H1 (cell line): Measurements from ENCODE around the gene TNP1.

Source experiments
- CBX8 ChIP-seq: fragments of 300-800, 300-1000 bp; sonication (generic); IDR thresholded peaks from 2 replicates; pipeline ENCODE4 v1.7.1; 2016; ENCODE audit warnings: low read depth, low read length, borderline replicate concordance
- EZH2 ChIP-seq: fragments of 200-600 bp; sonication (generic); IDR thresholded peaks from 2 replicates; pipeline ENCODE4 v1.7.1; 2012; ENCODE audit warnings: low read depth, mild to moderate bottlenecking, moderate library complexity, low read length, inconsistent platforms; ENCODE audit not compliant: severe bottlenecking
- GABPA ChIP-seq: IDR thresholded peaks from 2 replicates; pipeline ENCODE4 v1.6.1; 2011; ENCODE audit warnings: mild to moderate bottlenecking, low read length, moderate library complexity, borderline replicate concordance; ENCODE audit not compliant: insufficient read depth
- HDAC6 ChIP-seq: IDR thresholded peaks from one replicate; pipeline ENCODE4 v1.7.1; 2012; ENCODE audit warnings: low read depth, mild to moderate bottlenecking, inconsistent platforms, low read length, moderate library complexity
- MAFK ChIP-seq: IDR thresholded peaks from 2 replicates; pipeline ENCODE4 v1.6.1; 2012; ENCODE audit warnings: low read depth, mild to moderate bottlenecking, improper control_type of control experiment, low read length
- POLR2AphosphoS5 ChIP-seq: IDR thresholded peaks from 2 replicates; pipeline ENCODE4 v1.6.1; 2011; ENCODE audit warnings: low read depth, low read length
- RXRA ChIP-seq: IDR thresholded peaks from 2 replicates; pipeline ENCODE4 v1.6.1; 2011; ENCODE audit warnings: low read depth, mild to moderate bottlenecking, low read length, moderate library complexity; ENCODE audit not compliant: insufficient read depth
- TCF12 ChIP-seq: IDR thresholded peaks from 2 replicates; pipeline ENCODE4 v1.6.1; 2011; ENCODE audit warnings: low read depth, mild to moderate bottlenecking, low read length
- TEAD4 ChIP-seq: IDR thresholded peaks from 2 replicates; pipeline ENCODE4 v1.6.1; 2012; ENCODE audit warnings: low read depth, low read length, inconsistent platforms, mixed read lengths
- ZNF274 ChIP-seq: IDR thresholded peaks from 2 replicates; pipeline ENCODE4 v1.7.0; 2012; ENCODE audit warnings: low read length, borderline replicate concordance; ENCODE audit errors: extremely low read depth
- TF ChIP-seq, protein P1 (sequence below), 3 experiments: IDR thresholded peaks; 1 replicate in 2 of 3; 2 replicates in 1 of 3; pipeline versions ENCODE4 v1.5.1 to v1.6.1; 2011; ENCODE audit warnings: low read length in 3 of 3, mild to moderate bottlenecking in 3 of 3, inconsistent platforms in 2 of 3, low read depth in 1 of 3, moderate library complexity in 1 of 3; ENCODE audit not compliant: insufficient read depth in 1 of 3; ENCODE audit errors: control extremely low read depth in 1 of 3
- TF ChIP-seq, protein P2 (sequence below): IDR thresholded peaks from 2 replicates; pipeline ENCODE4 v1.6.1; 2011; ENCODE audit warnings: low read depth, mild to moderate bottlenecking, low read length; ENCODE audit not compliant: insufficient read depth
- TF ChIP-seq, protein P3 (sequence below): IDR thresholded peaks from 2 replicates; pipeline ENCODE4 v1.6.1; 2012; ENCODE audit warnings: low read length, inconsistent platforms

DNA sequence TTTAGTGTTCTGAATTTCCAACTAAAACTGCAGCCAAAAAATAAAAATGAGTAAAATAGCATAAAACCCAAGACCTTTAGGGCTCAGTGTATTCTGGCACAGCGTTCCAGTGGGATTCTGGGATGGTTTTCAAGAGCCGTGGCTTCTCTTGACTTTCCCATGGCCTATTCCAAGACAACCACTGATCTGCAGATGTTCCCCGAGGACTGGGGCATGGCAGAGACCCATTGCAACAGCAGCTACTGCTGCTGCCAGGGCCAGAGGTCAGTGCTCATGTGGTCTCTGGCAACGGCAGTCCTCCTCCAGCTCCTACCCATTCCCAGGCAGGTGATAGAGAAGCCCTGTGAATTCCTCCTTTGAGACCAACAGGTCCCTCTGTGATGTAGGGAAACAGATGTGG, 26.8 kb downstream of the TNP1 start:
- TF ChIP-seq TEAD4: no peak
- no peak for TF ChIP-seq POLR2AphosphoS5
- no peak for TF ChIP-seq GABPA
- no peak for TF ChIP-seq HDAC6
- TF ChIP-seq, protein P1, sequence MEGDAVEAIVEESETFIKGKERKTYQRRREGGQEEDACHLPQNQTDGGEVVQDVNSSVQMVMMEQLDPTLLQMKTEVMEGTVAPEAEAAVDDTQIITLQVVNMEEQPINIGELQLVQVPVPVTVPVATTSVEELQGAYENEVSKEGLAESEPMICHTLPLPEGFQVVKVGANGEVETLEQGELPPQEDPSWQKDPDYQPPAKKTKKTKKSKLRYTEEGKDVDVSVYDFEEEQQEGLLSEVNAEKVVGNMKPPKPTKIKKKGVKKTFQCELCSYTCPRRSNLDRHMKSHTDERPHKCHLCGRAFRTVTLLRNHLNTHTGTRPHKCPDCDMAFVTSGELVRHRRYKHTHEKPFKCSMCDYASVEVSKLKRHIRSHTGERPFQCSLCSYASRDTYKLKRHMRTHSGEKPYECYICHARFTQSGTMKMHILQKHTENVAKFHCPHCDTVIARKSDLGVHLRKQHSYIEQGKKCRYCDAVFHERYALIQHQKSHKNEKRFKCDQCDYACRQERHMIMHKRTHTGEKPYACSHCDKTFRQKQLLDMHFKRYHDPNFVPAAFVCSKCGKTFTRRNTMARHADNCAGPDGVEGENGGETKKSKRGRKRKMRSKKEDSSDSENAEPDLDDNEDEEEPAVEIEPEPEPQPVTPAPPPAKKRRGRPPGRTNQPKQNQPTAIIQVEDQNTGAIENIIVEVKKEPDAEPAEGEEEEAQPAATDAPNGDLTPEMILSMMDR (IDR thresholded peaks at IDR 0.05; ENCODE audit: control extremely low read depth in 1 of 3, insufficient read depth in 1 of 3, low read depth in 1 of 3, low read length in 3 of 3): no peak
- TF ChIP-seq, protein P2, sequence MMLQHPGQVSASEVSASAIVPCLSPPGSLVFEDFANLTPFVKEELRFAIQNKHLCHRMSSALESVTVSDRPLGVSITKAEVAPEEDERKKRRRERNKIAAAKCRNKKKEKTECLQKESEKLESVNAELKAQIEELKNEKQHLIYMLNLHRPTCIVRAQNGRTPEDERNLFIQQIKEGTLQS: no peak
- no peak for TF ChIP-seq RXRA
- TF ChIP-seq ZNF274: no peak
- TF ChIP-seq MAFK: no peak
- TF ChIP-seq TCF12: no peak
- TF ChIP-seq EZH2: no peak
- TF ChIP-seq, protein P3, sequence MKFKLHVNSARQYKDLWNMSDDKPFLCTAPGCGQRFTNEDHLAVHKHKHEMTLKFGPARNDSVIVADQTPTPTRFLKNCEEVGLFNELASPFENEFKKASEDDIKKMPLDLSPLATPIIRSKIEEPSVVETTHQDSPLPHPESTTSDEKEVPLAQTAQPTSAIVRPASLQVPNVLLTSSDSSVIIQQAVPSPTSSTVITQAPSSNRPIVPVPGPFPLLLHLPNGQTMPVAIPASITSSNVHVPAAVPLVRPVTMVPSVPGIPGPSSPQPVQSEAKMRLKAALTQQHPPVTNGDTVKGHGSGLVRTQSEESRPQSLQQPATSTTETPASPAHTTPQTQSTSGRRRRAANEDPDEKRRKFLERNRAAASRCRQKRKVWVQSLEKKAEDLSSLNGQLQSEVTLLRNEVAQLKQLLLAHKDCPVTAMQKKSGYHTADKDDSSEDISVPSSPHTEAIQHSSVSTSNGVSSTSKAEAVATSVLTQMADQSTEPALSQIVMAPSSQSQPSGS: no peak
- TF ChIP-seq CBX8: no peak
